ENCODE data around the gene THSD8. TPM values are rescaled to one million over a fixed set of nuclear protein-coding genes. Genes with fewer than 3 reads are reported as not detected.

THSD8 gene
- total and polyA plus RNA-seq, 4 donors, result 0.22 to 0.35 (median 0.33) TPM; not detected in 1

DNA sequence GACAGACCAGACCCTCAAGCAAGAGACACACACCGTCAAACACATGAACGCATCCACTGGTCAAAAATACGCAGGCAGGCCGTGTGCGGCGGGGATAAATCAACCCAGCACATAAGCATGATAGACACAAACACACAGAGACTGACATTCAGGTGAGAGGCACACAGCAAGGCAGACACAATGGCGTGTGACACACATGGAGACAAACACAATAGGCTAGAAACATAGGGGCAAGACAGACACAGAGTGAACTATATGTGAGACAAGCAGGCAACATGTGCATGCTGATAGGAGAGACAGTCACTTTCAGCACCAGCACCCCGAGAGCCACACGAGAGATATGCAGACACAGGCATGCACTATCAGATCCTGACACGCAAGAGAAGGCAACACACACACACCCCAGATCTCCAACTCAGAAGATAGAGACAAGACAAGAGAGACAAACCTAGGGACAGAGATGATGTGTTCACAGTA lies 17.4 kb upstream of the THSD8 start:
- Histone ChIP-seq H3K27ac (ENCODE audit: low read depth in 1 of 2, low read length in 2 of 2) (peak overlapping the region; percentile 67 to 86), H3K4me3 (ENCODE audit: low read depth in 1 of 3, low read length in 3 of 3) (no peak overlapping the region), H3K4me1 (ENCODE audit: control insufficient read depth in 4 of 4, insufficient read depth in 4 of 4, low read length in 3 of 4) (peaks cover 12 to 45% (median 26%) of the 10 kb centered on the region in 4 donors), H3K36me3 (ENCODE audit: control insufficient read depth in 4 of 4, insufficient read depth in 3 of 4, low read depth in 1 of 4, low read length in 3 of 4) (no peaks in the 10 kb centered on the region), H3K27me3 (ENCODE audit: control insufficient read depth in 4 of 4, insufficient read depth in 4 of 4, low read length in 3 of 4) (no peaks in the 10 kb centered on the region), H3K9ac (ENCODE audit: low read depth in 1 of 2, low read length in 2 of 2) (no peak overlapping the region), H3K9me3 (ENCODE audit: control insufficient read depth in 4 of 4, low read length in 3 of 4) (no peaks in the 10 kb centered on the region)
- TF ChIP-seq JUND (IDR thresholded peaks at IDR 0.05) (no peak), RAD21 (IDR thresholded peaks at IDR 0.05) (no peak), GABPA (IDR thresholded peaks at IDR 0.05 in 1 of 2, conservative IDR thresholded peaks at IDR 0.05 in 1 of 2) (no peak)
- DNase-seq (ENCODE audit: low spot score), result peak; percentile 67
- WGBS, result 71% methylated on average over 10 of the region's 10 CpGs

DNA sequence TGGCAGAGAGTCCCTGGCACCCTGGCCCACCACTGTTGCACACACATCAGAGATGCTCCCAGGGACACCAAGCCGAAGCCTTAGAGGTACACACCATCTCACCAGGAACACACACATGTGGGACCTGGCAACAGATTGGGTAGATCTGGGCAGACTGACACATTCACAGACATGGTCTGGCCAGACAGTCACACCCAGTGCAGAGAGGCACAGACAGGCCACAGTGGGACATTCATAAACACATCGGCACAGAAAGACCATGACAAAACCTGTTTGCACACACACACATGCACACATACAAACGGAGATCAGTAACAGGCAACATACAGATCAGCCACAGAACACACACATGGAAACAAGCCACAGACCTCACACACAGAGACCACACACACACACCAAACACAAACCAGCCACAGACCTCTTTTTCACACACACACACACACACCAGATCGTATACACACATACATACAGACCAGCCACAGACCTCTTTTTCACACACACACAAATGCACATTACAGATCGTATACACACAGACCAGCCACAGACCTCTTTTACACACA lies 16.9 kb upstream of the THSD8 start:
- Histone ChIP-seq H3K27me3 (ENCODE audit: control insufficient read depth in 4 of 4, insufficient read depth in 4 of 4, low read length in 3 of 4) (no peaks in the 10 kb centered on the region), H3K4me3 (ENCODE audit: low read depth in 1 of 3, low read length in 3 of 3) (no peak overlapping the region), H3K9me3 (ENCODE audit: control insufficient read depth in 4 of 4, low read length in 3 of 4) (no peaks in the 10 kb centered on the region), H3K36me3 (ENCODE audit: control insufficient read depth in 4 of 4, insufficient read depth in 3 of 4, low read depth in 1 of 4, low read length in 3 of 4) (no peaks in the 10 kb centered on the region), H3K27ac (ENCODE audit: low read depth in 1 of 2, low read length in 2 of 2) (peak overlapping the region; percentile 67 to 86), H3K4me1 (ENCODE audit: control insufficient read depth in 4 of 4, insufficient read depth in 4 of 4, low read length in 3 of 4) (peaks cover 11 to 44% (median 25%) of the 10 kb centered on the region in 4 donors), H3K9ac (ENCODE audit: low read depth in 1 of 2, low read length in 2 of 2) (no peak overlapping the region)
- WGBS, result 71% methylated on average over 5 of the region's 5 CpGs
- TF ChIP-seq SP1 (IDR thresholded peaks at IDR 0.05), result no peak
- no peak for TF ChIP-seq HNF4G (IDR thresholded peaks at IDR 0.05)
- no peak for TF ChIP-seq RAD21 (IDR thresholded peaks at IDR 0.05)
- TF ChIP-seq JUND (IDR thresholded peaks at IDR 0.05), result no peak
- TF ChIP-seq EGR1 (IDR thresholded peaks at IDR 0.05; ENCODE audit: low read depth in 2 of 2), result no peak
- TF ChIP-seq, protein P1, sequence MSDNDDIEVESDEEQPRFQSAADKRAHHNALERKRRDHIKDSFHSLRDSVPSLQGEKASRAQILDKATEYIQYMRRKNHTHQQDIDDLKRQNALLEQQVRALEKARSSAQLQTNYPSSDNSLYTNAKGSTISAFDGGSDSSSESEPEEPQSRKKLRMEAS (IDR thresholded peaks at IDR 0.05), result no peak
- TF ChIP-seq, protein P2, sequence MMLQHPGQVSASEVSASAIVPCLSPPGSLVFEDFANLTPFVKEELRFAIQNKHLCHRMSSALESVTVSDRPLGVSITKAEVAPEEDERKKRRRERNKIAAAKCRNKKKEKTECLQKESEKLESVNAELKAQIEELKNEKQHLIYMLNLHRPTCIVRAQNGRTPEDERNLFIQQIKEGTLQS (IDR thresholded peaks at IDR 0.05), result no peak
- no peak for TF ChIP-seq TAF1 (conservative IDR thresholded peaks at IDR 0.05)
- TF ChIP-seq GABPA (IDR thresholded peaks at IDR 0.05 in 1 of 2, conservative IDR thresholded peaks at IDR 0.05 in 1 of 2), result no peak
- no peak for TF ChIP-seq YY1 (IDR thresholded peaks at IDR 0.05)
- TF ChIP-seq FOXA1 (IDR thresholded peaks at IDR 0.05), result no peak
- TF ChIP-seq, protein P3, sequence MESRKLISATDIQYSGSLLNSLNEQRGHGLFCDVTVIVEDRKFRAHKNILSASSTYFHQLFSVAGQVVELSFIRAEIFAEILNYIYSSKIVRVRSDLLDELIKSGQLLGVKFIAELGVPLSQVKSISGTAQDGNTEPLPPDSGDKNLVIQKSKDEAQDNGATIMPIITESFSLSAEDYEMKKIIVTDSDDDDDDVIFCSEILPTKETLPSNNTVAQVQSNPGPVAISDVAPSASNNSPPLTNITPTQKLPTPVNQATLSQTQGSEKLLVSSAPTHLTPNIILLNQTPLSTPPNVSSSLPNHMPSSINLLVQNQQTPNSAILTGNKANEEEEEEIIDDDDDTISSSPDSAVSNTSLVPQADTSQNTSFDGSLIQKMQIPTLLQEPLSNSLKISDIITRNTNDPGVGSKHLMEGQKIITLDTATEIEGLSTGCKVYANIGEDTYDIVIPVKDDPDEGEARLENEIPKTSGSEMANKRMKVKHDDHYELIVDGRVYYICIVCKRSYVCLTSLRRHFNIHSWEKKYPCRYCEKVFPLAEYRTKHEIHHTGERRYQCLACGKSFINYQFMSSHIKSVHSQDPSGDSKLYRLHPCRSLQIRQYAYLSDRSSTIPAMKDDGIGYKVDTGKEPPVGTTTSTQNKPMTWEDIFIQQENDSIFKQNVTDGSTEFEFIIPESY (IDR thresholded peaks at IDR 0.05), result no peak
- TF ChIP-seq, protein P4, sequence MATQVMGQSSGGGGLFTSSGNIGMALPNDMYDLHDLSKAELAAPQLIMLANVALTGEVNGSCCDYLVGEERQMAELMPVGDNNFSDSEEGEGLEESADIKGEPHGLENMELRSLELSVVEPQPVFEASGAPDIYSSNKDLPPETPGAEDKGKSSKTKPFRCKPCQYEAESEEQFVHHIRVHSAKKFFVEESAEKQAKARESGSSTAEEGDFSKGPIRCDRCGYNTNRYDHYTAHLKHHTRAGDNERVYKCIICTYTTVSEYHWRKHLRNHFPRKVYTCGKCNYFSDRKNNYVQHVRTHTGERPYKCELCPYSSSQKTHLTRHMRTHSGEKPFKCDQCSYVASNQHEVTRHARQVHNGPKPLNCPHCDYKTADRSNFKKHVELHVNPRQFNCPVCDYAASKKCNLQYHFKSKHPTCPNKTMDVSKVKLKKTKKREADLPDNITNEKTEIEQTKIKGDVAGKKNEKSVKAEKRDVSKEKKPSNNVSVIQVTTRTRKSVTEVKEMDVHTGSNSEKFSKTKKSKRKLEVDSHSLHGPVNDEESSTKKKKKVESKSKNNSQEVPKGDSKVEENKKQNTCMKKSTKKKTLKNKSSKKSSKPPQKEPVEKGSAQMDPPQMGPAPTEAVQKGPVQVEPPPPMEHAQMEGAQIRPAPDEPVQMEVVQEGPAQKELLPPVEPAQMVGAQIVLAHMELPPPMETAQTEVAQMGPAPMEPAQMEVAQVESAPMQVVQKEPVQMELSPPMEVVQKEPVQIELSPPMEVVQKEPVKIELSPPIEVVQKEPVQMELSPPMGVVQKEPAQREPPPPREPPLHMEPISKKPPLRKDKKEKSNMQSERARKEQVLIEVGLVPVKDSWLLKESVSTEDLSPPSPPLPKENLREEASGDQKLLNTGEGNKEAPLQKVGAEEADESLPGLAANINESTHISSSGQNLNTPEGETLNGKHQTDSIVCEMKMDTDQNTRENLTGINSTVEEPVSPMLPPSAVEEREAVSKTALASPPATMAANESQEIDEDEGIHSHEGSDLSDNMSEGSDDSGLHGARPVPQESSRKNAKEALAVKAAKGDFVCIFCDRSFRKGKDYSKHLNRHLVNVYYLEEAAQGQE (IDR thresholded peaks at IDR 0.05), result no peak
- TF ChIP-seq, protein P5, sequence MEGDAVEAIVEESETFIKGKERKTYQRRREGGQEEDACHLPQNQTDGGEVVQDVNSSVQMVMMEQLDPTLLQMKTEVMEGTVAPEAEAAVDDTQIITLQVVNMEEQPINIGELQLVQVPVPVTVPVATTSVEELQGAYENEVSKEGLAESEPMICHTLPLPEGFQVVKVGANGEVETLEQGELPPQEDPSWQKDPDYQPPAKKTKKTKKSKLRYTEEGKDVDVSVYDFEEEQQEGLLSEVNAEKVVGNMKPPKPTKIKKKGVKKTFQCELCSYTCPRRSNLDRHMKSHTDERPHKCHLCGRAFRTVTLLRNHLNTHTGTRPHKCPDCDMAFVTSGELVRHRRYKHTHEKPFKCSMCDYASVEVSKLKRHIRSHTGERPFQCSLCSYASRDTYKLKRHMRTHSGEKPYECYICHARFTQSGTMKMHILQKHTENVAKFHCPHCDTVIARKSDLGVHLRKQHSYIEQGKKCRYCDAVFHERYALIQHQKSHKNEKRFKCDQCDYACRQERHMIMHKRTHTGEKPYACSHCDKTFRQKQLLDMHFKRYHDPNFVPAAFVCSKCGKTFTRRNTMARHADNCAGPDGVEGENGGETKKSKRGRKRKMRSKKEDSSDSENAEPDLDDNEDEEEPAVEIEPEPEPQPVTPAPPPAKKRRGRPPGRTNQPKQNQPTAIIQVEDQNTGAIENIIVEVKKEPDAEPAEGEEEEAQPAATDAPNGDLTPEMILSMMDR (IDR thresholded peaks at IDR 0.05; ENCODE audit: low read depth, low read length, missing input control), result no peak
- TF ChIP-seq NR2F2 (IDR thresholded peaks at IDR 0.05), result no peak
- no peak for TF ChIP-seq HNF4A (conservative IDR thresholded peaks at IDR 0.05)
- TF ChIP-seq FOXA2 (IDR thresholded peaks at IDR 0.05), result no peak
- peak; percentile 49 for DNase-seq (ENCODE audit: low spot score)

Measured in liver (tissue), 9 donors.